SU-DHL-6 (cell line): ENCODE data around the gene MAP3K20.

Source experiments
- H2AFZ ChIP-seq: fragments of 200-600 bp; sonication (generic); 2 replicates; pipeline ENCODE4 v1.6.1; 2014; ENCODE audit warnings: low read depth, mild to moderate bottlenecking, moderate library complexity, mixed read lengths, antibody characterized with exemption, low read length; ENCODE audit not compliant: severe bottlenecking
- H3F3A ChIP-seq: fragments of 200-600 bp; shearing (Covaris generic); 2 replicates; pipeline ENCODE4 v1.6.0; 2016; ENCODE audit warnings: antibody characterized with exemption, mild to moderate bottlenecking; ENCODE audit not compliant: insufficient read depth
- H3K27ac ChIP-seq: fragments of 200-600 bp; sonication (generic); 2 replicates; pipeline ENCODE4 v1.5.1; 2016; ENCODE audit warnings: low read depth, mild to moderate bottlenecking, low read length, moderate library complexity, mixed read lengths
- H3K27me3 ChIP-seq: fragments of 200-600 bp; sonication (generic), shearing (Covaris generic); 2 replicates; pipeline ENCODE4 v1.6.0; 2014; ENCODE audit warnings: mild to moderate bottlenecking, low read length
- H3K36me3 ChIP-seq: fragments of 200-600 bp; sonication (generic); 2 replicates; pipeline ENCODE4 v1.6.1; 2014; ENCODE audit warnings: mild to moderate bottlenecking, low read length, mixed read lengths
- H3K4me2 ChIP-seq: fragments of 300-600, 200-600 bp; shearing (Covaris generic), sonication (generic); 2 replicates; pipeline ENCODE4 v1.6.0; 2014; ENCODE audit warnings: low read length, low read depth, mild to moderate bottlenecking; ENCODE audit not compliant: poor library complexity, severe bottlenecking
- H3K4me3 ChIP-seq: fragments of 200-600 bp; sonication (generic); 2 replicates; pipeline ENCODE4 v1.5.1; 2014; ENCODE audit warnings: antibody characterized with exemption, low read length, mild to moderate bottlenecking, mixed read lengths; ENCODE audit not compliant: insufficient read depth, poor library complexity, severe bottlenecking
- H3K79me2 ChIP-seq: fragments of 200-600 bp; sonication (generic); 2 replicates; pipeline ENCODE4 v1.6.1; 2014; ENCODE audit warnings: mild to moderate bottlenecking, low read length, moderate library complexity; ENCODE audit not compliant: insufficient read depth
- H3K9ac ChIP-seq: fragments of 200-600 bp; sonication (generic); 2 replicates; pipeline ENCODE4 v1.7.0; 2014; ENCODE audit warnings: mild to moderate bottlenecking, low read length
- H3K9me2 ChIP-seq: fragments of 200-600 bp; sonication (generic); replicated peaks from 2 replicates; pipeline ENCODE4 v1.6.1; 2014; ENCODE audit warnings: low read length; ENCODE audit not compliant: insufficient read depth
- H3K9me3 ChIP-seq: fragments of 200-600 bp; sonication (generic); 2 replicates; pipeline ENCODE4 v1.6.1; 2014; ENCODE audit warnings: low read length, mixed read lengths; ENCODE audit not compliant: insufficient read depth
- H4K20me1 ChIP-seq: fragments of 200-600 bp; sonication (generic); 2 replicates; pipeline ENCODE4 v1.6.1; 2014; ENCODE audit warnings: low read depth, mild to moderate bottlenecking, antibody characterized with exemption, low read length, moderate library complexity, mixed read lengths
- EZH2phosphoT487 ChIP-seq: fragments of 200-600 bp; sonication (generic), shearing (Covaris generic); conservative IDR thresholded peaks from 2 replicates; pipeline ENCODE4 v1.6.1; 2018; ENCODE audit warnings: mild to moderate bottlenecking, antibody characterized with exemption, low read length, moderate library complexity, mixed read lengths
- TF ChIP-seq, protein P1 (sequence below): fragments of 200-600 bp; sonication (generic); IDR thresholded peaks from one replicate; pipeline ENCODE4 v1.5.1; 2017; ENCODE audit warnings: antibody characterized with exemption, mild to moderate bottlenecking, low read length, moderate library complexity; ENCODE audit not compliant: insufficient read depth, poor library complexity, severe bottlenecking

Gene MAP3K20

DNA sequence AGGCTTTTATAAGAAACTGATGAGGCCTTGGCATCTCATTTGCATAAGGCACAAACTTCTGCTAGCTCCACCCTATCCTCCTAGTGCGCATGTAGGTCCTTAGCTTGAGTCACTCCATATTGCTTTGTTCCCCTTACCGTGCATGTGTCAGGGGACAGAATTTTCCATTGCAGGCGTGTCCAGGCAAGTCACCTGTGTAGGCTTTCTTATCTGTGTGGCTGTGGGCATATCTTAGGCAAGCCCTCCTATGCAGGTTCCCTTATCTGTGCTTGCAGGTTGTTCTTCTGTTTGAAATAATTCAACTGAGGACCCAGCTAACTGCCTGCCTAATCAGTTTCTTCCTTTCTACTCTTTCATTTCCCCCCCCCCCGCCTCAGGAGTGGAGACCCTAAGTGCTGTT is 215.8 kb downstream of the MAP3K20 start:
- no peak overlapping the region for H3K9ac ChIP-seq
- H3K36me3 ChIP-seq, result no peaks in the 10 kb centered on the region
- no peak for TF ChIP-seq EZH2phosphoT487
- TF ChIP-seq, protein P1, sequence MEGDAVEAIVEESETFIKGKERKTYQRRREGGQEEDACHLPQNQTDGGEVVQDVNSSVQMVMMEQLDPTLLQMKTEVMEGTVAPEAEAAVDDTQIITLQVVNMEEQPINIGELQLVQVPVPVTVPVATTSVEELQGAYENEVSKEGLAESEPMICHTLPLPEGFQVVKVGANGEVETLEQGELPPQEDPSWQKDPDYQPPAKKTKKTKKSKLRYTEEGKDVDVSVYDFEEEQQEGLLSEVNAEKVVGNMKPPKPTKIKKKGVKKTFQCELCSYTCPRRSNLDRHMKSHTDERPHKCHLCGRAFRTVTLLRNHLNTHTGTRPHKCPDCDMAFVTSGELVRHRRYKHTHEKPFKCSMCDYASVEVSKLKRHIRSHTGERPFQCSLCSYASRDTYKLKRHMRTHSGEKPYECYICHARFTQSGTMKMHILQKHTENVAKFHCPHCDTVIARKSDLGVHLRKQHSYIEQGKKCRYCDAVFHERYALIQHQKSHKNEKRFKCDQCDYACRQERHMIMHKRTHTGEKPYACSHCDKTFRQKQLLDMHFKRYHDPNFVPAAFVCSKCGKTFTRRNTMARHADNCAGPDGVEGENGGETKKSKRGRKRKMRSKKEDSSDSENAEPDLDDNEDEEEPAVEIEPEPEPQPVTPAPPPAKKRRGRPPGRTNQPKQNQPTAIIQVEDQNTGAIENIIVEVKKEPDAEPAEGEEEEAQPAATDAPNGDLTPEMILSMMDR, result no peak
- H2AFZ ChIP-seq, result no peak overlapping the region
- no peaks in the 10 kb centered on the region for H3K79me2 ChIP-seq
- no peaks in the 10 kb centered on the region for H3K27me3 ChIP-seq
- no peaks in the 10 kb centered on the region for H4K20me1 ChIP-seq
- no peak overlapping the region for H3K27ac ChIP-seq
- no peaks in the 10 kb centered on the region for H3F3A ChIP-seq
- no peaks in the 10 kb centered on the region for H3K9me2 ChIP-seq
- no peak overlapping the region for H3K4me2 ChIP-seq
- H3K9me3 ChIP-seq, result no peaks in the 10 kb centered on the region
- H3K4me3 ChIP-seq, result no peak overlapping the region

DNA sequence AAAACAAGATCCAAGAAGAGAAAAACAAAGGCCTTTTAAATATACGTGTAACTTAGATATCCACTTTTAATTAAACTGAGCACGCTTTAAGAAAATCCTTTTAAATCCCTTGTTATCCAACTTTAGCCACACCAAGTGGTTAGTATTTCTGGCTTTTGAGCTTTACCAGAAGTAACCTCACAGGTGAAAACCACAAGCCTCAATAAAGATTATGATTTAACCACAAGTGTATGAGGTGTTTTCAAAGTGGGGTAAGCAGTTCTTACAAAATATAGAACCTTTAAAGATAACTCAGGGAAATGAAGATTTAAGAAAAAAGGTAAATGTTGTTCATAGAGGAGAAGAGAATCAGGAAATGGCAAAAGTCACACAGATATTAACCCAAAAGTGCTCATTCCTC is 220.6 kb downstream of the MAP3K20 start:
- TF ChIP-seq EZH2phosphoT487, result no peak
- peaks cover 6% of the 10 kb centered on the region; the same call in 1 of the 2 replicates for H3K9me3 ChIP-seq
- H3F3A ChIP-seq, result no peaks in the 10 kb centered on the region

DNA sequence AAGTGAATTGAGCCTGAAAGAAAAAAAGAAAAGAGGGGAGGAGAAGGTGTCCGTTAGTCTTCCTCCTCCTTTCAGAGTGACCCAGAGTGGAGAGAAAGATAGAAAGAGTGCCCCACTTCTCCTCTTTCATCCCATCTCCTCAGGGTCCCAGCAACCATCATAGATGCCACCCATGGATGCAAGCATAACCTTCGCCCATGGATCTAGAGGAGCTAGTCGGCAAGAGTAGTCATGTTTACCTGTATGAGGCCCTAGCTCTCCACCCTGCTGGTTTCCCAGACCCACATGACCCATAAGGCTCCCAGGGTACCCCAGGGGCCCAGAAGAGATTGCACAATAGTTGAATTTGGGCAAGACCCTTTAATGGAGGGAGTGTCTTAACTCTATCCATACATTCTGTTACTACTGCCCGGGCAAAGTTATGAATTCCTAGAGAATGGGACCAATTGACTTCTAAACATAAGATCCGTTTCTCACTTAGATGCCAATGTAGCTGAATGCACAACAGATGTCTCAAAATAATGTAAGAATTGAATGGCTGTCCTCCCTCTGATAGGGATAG is 223.0 kb downstream of the MAP3K20 start:
- H2AFZ ChIP-seq, result no peak overlapping the region
- H3K9ac ChIP-seq, result no peak overlapping the region
- no peaks in the 10 kb centered on the region for H4K20me1 ChIP-seq
- H3K9me2 ChIP-seq, result no peaks in the 10 kb centered on the region
- no peak overlapping the region for H3K27ac ChIP-seq
- peaks cover 6% of the 10 kb centered on the region; the same call in 1 of the 2 replicates for H3K9me3 ChIP-seq
- no peaks in the 10 kb centered on the region for H3K27me3 ChIP-seq
- no peaks in the 10 kb centered on the region for H3F3A ChIP-seq
- H3K4me3 ChIP-seq, result no peak overlapping the region
- H3K36me3 ChIP-seq, result no peaks in the 10 kb centered on the region; the same call in 1 of the 2 replicates
- TF ChIP-seq, protein P1, result no peak
- TF ChIP-seq EZH2phosphoT487, result no peak
- H3K79me2 ChIP-seq, result no peaks in the 10 kb centered on the region
- no peak overlapping the region for H3K4me2 ChIP-seq

More for the DNA sequence above, 220.6 kb downstream of the MAP3K20 start:
- Histone ChIP-seq H3K9me2 (no peaks in the 10 kb centered on the region), H3K9ac (no peak overlapping the region), H3K27me3 (no peaks in the 10 kb centered on the region), H3K79me2 (no peaks in the 10 kb centered on the region), H3K4me3 (no peak overlapping the region), H4K20me1 (no peaks in the 10 kb centered on the region), H3K36me3 (no peaks in the 10 kb centered on the region; the same call in 1 of the 2 replicates), H2AFZ (no peak overlapping the region), H3K4me2 (no peak overlapping the region), H3K27ac (no peak overlapping the region)

DNA sequence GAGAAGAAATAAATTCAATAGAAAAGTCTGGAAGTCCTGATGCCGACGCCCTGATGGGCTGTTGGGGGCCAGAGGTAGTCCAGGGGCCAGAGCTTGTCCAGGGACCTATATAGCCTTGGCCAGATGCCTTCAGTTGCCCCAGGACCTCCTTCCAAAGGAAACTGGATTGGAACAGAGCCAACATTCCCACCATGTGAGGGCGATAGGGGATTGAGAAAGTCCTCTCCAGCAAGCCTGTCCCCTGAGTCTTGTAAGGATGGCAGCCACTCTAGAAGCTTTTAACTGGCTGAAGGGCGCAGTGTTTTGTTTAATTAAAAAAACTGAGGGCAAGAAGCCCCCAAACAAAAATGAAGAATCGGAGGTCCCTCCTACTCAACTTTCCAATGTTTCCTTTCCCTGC is 224.1 kb downstream of the MAP3K20 start:
- no peaks in the 10 kb centered on the region for H4K20me1 ChIP-seq
- TF ChIP-seq, protein P1, result no peak
- no peak for TF ChIP-seq EZH2phosphoT487
- peaks cover 6% of the 10 kb centered on the region; the same call in 1 of the 2 replicates for H3K9me3 ChIP-seq

More for the DNA sequence above, 224.1 kb downstream of the MAP3K20 start:
- H3K79me2 ChIP-seq, result no peaks in the 10 kb centered on the region
- H3K4me2 ChIP-seq, result no peak overlapping the region
- H3K27me3 ChIP-seq, result no peaks in the 10 kb centered on the region
- no peak overlapping the region for H3K27ac ChIP-seq
- H3K9me2 ChIP-seq, result no peaks in the 10 kb centered on the region
- H3K4me3 ChIP-seq, result no peak overlapping the region
- H3K9ac ChIP-seq, result no peak overlapping the region
- no peaks in the 10 kb centered on the region for H3F3A ChIP-seq
- H2AFZ ChIP-seq, result no peak overlapping the region
- H3K36me3 ChIP-seq, result no peaks in the 10 kb centered on the region; the same call in 1 of the 2 replicates
